Measurements from ENCODE around the gene LRRC59.
"Not testable (repeated sequence)": the region's sequence is repeated elsewhere in the genome, so short reads cannot be mapped to it uniquely, and the experiment has no call there.

The LRRC59 gene

DNA sequence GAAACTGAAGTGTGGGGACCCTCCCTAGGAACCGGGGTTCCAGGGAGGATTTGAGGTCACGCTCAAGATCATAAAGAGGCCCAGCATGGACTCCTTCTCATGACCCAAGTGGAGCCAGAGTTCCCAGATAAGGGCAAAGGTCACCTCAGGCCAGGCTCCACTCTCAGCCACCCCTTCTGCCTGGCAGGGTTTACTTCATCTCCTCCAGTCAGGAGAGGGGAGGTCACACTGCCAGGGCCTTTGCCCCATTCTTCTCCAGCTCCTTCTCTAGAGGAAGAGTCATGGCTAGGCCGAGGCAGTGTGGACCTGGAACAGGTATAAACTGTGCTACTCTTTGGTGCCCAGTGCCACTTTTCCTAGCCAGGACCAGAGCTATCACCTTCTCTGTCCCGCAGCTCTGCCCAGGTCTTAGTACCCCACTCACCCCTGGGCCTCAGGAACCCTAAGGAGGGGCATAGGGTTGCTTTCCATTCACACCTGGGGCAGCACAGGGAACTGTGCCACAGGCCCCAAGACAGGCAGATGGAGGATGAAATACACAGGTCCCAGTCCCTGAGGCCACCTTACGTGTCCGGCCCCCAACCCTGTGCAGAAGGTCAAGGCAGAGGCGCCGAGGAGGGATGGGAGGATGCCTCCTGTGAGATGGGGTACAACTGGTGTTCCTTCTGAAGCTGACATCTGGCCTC lies 27.8 kb upstream of the LRRC59 start:
- in situ Hi-C loops (cut with HindIII; ENCODE audit: low sequenced_read_pairs) = no loop called here

DNA sequence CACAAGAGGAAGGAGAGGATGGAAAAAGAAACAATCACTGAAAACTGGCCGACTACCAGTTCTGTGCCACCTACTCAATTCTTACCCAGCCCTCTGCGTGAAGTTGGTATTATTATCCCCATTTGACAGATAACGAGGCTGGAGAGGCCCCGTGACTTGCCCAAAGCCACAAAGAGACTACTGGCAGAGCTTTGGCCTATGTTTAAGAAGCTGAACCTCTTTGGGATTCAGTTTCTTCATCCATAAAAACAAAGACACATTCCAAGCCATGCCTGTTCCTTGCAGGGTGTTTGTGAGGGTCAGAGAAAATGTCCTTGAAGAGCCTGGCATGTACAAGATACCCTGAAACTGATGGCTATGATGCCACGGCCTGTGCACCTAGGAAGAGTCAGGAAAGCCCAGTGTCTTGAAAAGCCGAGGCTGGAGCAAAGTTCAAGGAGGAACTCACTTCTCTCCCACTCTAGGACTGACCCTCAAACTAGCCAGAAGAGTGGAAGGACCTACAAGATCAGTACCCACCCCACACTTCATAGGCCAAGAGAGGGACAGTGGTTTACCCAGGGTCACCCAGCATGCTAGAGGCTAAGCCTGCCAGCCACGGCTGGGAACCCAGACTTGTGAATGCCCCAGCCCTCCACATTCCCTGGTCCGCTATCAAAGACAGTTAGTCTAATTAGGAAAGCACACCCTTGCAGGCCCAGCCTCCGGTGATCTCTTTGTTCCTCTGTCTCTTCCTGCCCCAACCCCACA lies 27.1 kb upstream of the LRRC59 start:
- in situ Hi-C loops (cut with HindIII; ENCODE audit: low sequenced_read_pairs) = no loop called here

DNA sequence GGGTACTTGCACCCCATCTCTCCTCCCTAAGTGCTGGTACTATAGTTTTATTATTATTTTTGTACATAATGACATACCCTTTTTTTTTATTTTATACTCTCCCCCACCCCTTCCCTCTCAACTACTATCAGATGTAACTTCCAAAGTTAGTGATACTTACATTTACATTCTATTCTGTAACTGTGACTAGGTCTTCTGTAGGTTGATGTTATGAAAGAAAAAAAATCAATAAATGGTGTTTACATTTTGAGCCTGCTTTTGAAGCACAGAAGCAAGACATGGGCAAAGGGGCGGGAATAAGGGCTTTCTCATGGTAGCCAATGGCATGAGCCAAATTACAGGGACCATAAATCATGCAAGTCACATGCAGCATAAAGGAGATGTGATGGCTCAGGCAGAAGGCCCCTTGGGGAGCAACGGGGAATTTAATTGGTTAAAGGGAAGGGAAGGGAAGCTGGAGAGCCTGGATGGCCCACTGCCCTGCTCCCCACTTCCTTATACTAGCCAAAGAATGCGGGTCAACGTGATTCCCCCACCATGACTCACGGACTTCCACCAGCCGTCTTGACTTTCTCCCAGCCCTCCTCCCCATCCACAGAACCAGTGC lies 26.3 kb upstream of the LRRC59 start:
- in situ Hi-C loops (cut with HindIII; ENCODE audit: low sequenced_read_pairs) = no loop called here

DNA sequence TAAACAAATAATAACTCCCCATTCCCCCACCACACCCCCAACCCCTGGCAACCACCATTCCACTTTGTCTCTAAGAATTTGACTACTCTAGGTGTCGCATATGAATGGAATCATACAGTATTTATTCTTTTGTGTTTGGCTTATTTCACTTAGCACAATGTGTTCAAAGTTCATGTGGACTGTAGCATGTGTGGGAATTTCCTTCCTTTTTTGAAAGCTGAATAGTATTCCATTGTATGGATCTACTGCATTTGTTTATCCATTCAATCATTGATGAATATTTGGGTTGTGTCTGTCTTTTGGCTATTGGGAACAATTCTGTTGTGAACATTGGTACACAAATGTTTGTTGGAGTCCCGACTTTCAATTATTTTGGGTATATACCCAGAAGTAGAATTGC lies 25.4 kb upstream of the LRRC59 start:
- in situ Hi-C loops (cut with HindIII; ENCODE audit: low sequenced_read_pairs) = no loop called here

DNA sequence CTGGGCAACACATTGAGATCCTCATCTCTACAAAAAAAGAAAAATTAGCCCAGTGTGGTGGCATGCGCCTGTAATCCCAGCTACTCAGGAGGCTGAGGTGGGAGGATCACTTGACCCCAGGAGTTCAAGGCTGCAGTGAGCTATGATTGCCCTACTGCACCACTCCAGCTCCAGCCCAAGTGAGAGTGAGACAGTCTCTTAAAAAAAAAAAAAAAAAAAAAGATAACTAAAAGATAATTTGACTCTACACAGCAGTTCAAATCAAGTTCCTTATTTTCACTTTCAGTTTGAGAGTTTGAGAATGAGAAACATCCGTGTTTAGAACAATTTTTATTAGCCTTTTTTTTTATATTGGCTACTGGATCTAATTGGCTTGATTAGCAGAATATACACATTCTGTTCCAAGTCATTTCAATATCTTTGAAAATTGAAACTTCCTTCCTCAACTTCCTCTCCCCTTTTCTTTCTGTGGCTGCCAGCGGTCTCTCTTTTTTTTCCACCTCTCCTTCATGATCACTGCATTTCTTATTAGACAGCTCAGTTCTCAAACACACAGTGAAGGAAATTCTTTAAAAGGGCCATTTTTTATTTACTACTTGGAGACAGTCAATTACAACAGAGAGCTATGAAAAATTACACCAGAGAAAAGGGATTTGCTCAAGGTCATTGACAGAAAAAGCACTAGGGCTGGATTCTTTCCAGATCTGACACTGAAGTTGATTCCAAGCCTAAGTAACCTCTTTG lies 24.2 kb upstream of the LRRC59 start:
- in situ Hi-C loops (cut with HindIII; ENCODE audit: low sequenced_read_pairs) = no loop called here

DNA sequence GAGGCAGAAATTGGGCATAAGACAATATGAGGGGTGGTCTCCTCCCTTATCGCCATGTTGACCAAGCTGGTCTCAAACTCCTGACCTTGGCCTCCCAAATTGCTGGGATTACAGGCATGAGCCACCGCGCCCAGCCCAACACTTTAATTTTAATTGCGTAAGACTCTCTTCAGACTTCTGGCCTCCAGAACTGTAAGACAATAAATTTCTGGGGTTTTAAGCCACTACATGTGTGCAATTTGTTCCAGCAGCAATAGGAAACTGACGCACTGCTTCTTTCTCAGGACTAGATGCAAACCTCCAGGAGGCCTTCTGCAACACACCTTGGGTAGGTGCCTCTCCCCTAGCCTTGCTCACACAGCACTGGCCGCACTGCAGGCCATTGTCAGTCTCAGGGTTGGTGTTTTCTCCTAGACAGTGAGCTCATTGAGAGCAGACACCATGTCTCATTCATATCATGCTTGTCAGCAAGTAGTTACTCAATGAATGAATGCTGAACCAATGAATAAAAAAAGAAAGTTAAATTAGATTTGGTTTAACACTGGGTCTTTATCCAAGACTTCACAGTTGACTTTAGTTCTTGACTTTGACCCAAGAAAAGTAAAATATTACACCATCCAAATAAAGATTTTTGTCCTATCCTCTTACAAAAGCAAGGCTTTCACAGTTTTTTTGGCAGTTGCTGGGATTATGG lies 23.2 kb upstream of the LRRC59 start:
- in situ Hi-C loops (cut with HindIII; ENCODE audit: low sequenced_read_pairs) = no loop called here

DNA sequence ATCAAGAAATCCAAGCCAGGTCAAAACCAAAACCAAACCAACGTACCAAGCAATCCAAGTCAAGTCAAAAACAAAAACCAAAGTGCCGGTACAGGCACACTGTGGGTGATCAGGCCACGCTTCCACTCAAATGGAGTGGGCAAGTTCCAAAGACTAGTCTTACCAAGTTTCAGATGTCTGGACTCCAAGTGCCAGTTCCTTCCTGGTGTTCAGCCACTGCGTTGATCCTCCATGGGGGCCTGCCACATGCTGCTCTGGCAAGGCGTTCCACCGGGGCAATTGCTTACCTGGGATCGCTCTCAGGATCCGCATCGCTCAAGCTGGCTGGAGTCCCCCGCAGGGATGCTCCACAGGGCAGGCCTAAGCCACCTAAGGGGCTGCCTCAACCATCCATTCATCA lies 22.3 kb upstream of the LRRC59 start:
- in situ Hi-C loops (cut with HindIII; ENCODE audit: low sequenced_read_pairs) = not testable (repeated sequence)

DNA sequence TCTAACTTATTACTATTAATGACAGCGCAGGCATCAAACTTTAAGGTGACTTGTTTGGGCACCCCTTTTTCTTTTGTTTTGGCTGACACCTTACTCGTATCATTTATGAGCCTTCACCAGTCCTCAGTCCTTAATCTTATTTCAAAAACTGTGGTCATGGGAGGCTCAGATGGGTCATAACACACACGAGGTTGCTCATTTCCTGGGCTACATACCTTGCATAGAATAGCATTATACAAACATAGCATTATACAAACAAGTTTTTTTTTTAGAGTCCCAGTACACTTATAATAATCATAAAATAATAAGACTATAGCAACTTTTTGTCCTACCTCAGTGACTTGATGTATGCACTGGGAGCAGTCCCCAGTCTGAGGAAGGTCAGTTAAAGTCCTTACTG lies 17.5 kb upstream of the LRRC59 start:
- in situ Hi-C loops (cut with HindIII; ENCODE audit: low sequenced_read_pairs) = no loop called here

DNA sequence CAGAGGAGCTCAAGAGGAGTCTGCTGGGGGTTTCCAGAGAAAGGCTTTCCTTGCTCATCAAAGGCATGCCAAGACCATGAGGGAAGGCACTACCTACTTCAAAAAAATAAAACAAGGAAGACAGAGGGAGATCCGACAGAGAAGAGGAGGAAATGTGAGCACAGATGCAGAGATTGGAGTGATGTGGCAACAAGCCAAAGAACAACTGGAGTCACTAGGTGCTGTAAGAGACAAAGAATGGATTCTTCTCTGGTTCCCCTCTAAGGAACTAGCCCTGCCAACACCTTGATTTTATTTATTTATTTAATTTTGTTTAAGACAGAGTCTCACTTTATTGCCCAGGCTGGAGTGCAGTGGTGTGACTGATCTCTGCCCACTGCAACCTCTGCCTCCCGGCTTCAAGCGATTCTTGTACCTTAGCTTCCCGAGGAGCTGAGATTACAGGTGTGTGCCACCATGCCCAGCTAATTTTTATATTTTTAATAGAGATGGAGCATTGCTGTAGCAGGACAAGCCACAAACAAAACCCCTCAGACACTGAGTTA lies 14.9 kb upstream of the LRRC59 start:
- in situ Hi-C loops (cut with HindIII; ENCODE audit: low sequenced_read_pairs) = no loop called here

DNA sequence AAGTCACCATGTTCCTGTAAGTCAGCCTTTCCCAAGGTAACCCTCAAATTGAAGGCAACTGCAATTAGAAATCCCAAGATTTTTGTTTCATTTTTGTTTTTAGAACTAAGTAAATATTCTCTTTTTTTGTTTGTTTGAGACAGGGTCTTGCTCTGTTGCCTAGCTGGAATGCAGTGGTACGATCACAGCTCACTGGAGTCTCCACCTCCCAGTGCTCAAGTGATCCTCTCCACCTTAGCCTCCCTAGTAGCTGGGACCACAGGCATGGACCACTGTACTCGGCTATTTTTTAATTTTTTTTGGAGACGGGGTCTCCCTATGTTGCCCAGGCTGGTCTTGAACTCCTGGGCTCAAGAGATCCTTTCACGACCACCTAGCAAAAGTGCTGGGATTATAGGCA lies 10.6 kb upstream of the LRRC59 start:
- in situ Hi-C loops (cut with HindIII; ENCODE audit: low sequenced_read_pairs) = no loop called here

DNA sequence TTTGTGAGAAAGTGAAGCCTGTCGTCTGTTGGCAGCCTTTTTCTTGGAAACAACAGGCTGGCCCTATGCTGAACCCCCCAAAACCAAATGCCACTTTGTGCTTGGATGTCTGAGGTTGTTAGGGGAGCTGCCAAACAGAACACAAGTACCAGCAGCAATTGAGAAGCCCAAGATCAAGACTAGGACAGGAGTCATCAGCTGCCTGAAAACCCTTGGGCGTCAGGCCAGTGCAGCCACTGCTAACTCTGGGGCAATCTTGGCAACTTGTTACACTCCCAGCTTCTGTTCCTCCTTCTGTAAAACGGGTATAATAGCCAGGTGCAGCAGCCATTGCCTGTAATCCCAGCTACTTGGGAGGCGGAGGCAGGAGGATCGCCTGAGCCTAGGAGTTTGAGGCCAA lies 9.3 kb upstream of the LRRC59 start:
- in situ Hi-C loops (cut with HindIII; ENCODE audit: low sequenced_read_pairs) = no loop called here

DNA sequence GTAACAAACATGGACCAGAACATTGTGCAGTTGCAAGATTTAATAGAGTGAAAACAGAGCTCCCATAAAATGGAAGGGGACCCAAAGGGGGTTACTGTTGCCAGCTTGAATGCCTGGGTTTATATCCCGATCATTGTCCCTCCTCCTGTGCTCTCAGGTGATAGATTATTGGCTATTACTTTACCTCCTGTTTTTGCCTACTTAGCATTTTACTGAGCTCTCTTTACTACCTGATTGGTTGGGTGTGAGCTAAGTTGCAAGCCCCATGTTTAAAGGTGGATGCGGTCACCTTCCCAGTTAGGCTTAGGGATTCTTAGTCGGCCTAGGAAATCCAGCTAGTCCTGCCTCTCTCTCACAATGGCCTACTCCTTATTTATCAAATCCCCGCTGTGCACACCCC lies 8.0 kb upstream of the LRRC59 start:
- in situ Hi-C loops (cut with HindIII; ENCODE audit: low sequenced_read_pairs) = not testable (repeated sequence)

DNA sequence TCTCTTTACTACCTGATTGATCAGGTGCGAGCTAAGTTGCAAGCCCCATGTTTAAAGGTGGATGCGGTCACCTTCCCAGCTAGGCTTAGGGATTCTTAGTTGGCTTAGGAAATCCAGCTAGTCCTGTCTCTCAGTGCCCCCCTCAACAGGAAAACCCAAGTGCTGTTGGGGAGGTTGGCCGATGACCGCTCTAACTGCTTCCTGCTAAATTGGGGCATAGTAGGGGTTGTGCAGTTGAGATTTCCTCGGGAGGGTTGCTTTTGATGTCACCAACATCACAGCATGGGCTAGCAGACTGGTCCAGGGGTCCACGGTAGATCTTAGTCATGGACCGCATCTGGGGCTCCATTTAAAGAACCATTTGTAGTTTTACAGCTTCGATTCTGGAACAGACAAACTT lies 2.3 kb upstream of the LRRC59 start:
- in situ Hi-C loops (cut with HindIII; ENCODE audit: low sequenced_read_pairs) = loop anchor here (5.0 kb wide), 1 partner anchor 52 kb away; the partner anchor contains the start of gene XYLT2

DNA sequence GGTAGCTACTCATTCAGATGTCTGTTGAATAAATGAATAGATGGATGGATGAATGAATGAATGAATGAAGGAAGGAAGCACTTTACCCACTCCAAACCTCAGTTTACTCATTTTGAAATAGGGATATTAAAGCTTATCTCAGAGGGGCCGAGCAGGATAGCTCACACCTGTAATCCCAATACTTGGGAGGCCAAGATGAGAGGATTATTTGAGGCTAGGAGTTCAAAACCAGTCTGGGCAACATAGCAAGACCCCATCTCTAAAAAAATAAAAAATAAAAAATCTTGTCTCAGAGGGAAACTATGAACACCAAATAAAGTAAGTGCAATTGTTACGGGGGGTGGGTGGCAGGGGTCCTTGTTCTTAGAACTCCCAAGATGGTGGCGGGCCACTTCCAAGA lies 1.3 kb upstream of the LRRC59 start:
- in situ Hi-C loops (cut with HindIII; ENCODE audit: low sequenced_read_pairs) = loop anchor here (5.0 kb wide), 1 partner anchor 51 kb away; the partner anchor contains the start of gene XYLT2

DNA sequence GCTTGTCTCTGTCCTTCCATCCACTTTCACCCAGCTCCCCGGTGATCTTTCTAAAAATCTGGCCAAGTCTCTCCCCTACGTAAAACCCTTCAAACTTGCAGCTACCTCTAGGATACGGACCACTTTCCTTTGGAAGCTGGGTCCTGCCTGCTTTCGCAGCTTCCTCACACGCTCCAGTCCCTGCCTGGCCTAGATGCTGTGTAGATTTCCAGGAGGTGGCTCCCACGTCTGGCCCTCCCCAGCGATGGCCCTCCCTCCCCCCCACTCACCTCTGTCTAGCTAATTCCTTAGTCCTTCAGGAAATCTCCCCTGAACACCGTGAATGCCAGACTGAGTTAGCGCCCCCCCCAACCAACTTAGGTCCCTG lies 579 bp upstream of the LRRC59 start:
- in situ Hi-C loops (cut with HindIII; ENCODE audit: low sequenced_read_pairs) = loop anchor here (5.0 kb wide), 1 partner anchor 51 kb away; the partner anchor contains the start of gene XYLT2

DNA sequence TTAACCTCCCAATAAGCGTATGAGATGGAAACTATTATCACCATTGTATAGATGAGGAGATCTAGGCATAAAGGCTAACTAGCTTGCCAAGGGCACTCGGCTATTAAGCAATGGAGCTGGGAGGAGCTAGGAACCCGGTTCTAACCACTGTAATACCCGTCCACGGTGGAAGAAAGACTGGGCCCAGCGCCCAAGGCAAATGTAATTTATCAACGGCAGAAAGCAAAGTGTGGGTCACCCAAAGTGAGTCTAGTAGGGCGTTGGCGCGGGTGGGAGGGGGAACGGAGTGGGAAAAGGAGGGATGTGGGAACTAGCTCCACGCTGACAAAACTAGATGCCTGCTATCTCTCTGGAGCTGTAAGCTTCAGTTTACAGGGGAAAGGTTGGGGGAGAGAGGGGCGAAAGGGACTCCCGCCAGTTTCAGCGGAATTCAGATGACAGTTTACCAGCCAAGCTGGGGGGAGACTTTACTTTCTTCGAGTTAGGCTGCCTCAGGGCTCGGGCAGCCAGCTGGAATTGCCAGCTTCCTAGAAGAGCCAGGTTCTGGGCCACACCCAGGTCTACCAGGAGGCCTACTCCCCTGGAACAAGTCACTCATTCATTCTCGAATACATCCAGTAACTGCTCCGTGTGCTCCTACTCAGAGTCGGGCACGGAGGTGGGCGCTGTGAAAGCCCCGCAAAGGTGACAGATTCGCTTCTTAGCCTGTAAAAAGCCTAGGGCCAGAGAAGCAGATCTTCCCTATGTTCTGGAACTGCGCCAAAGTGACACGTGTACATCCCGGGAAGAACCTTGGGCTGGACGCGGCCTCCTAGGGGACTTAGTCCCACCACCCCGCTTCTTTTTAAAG lies 837 bp downstream of the LRRC59 start:
- in situ Hi-C loops (cut with HindIII; ENCODE audit: low sequenced_read_pairs) = loop anchor here (5.0 kb wide), 1 partner anchor 49 kb away; the partner anchor contains the start of gene XYLT2

DNA sequence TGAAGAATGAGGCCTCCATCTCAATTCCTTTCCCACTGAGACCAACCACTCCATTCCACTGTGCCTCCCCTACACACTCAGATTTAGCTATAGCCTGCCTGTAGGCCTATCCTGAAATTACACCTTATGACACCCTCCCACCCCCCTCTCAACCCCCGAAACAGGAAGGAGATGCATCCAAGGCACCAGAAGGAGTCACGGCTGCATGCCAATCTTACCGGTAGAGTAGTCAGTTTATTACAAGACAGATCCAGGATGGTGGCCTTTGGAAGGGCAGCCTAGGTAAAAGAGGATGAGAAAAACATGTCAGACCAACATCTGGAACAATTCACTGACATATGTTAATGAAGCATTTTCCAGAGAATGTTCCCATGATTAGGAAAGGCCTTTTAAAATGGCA lies 2.6 kb downstream of the LRRC59 start:
- in situ Hi-C loops (cut with HindIII; ENCODE audit: low sequenced_read_pairs) = loop anchor here (5.0 kb wide), 1 partner anchor 47 kb away; the partner anchor contains the start of gene XYLT2

DNA sequence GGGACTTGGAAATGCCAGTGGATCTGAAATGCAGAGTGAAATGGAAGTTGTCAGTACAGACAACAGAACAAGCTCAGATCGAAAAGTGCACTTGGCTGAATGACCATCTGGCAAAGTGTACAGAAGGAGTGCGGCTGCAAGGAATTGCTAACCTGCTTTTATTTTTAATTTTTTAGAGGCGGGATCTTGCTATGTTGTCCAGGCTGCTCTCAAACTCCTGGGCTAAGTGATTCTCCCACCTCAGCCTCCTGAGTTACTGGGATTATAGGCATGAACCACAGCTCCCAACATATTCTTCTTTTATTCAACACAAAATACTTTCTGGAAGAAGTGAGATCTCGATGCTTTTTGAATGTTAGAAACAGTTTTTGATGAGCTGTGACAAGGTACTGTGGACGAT lies 3.6 kb downstream of the LRRC59 start:
- in situ Hi-C loops (cut with HindIII; ENCODE audit: low sequenced_read_pairs) = no loop called here

DNA sequence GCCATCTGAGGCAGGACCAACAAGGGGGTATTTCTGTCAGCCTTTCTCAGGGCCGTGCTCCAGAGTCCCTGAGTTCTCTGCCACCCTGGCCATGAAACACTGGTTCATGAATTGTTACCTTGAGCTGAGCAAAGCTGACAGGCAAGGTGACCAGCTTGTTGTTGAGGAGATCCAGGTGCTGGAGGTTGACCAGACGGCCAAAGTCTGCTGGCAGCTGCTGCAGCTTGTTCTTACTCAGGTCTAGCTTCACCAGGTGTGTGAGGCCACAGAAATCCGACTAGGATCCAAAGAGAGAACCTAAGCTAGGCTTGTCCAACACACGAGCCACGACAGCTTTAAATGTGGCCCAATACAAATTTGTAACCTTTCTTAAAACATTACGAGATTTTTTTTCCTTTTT lies 4.7 kb downstream of the LRRC59 start:
- in situ Hi-C loops (cut with HindIII; ENCODE audit: low sequenced_read_pairs) = no loop called here

Measured in DLD1 (cell line).